Left kidney (tissue), 2 donors: ENCODE data around the gene ATXN2L. TPM values are rescaled to one million over a fixed set of nuclear protein-coding genes. Genes with fewer than 3 reads are reported as not detected.
"Not testable (repeated sequence)": the region's sequence is repeated elsewhere in the genome, so short reads cannot be mapped to it uniquely, and the experiment has no call there.

Source experiments
- DNase-seq: peaks from one replicate; pipeline ENCODE4 v3.0.0-alpha.2; 2013
- polyA plus RNA-seq: library from polyadenylated mRNA; unstranded; fragments of 120-200 nt; gene quantifications from one replicate; pipeline ENCODE4 v1.2.1, GENCODE V29; 2013; ENCODE audit not compliant: insufficient read length

ATXN2L gene
- polyA plus RNA-seq, 1 donor, result 108 TPM

GRCh38 chr16:28836761-28837064 is 13.9 kb downstream of the ATXN2L start:
- no peak for DNase-seq

GRCh38 chr16:28837672-28838557 is 15.1 kb downstream of the ATXN2L start:
- DNase-seq, result no peak

GRCh38 chr16:28838558-28838918 is 15.7 kb downstream of the ATXN2L start:
- DNase-seq, result no peak

- no peak for DNase-seq
These were observed 16.3 kb downstream of the ATXN2L start for GRCh38 chr16:28839004-28839639.

GRCh38 chr16:28839899-28840298 is 17.1 kb downstream of the ATXN2L start:
- no peak for DNase-seq

GRCh38 chr16:28842696-28843095 is 19.9 kb downstream of the ATXN2L start:
- no peak for DNase-seq

- DNase-seq, result no peak
These were observed 21.0 kb downstream of the ATXN2L start for GRCh38 chr16:28843766-28844165.

- no peak for DNase-seq
These were observed 21.6 kb downstream of the ATXN2L start for GRCh38 chr16:28844226-28844885.

- DNase-seq, result peak; percentile 3
These were observed 22.5 kb downstream of the ATXN2L start for GRCh38 chr16:28845293-28845692.

- DNase-seq, result no peak
These were observed 22.9 kb downstream of the ATXN2L start for GRCh38 chr16:28845761-28846079.

- DNase-seq, result peak; percentile 98
These were observed 23.5 kb downstream of the ATXN2L start, which contains the start of gene TUFM for GRCh38 chr16:28846080-28846932. Gene TUFM (minus strand): TSS chr16:28846348. CDS start chr16:28846269, 79 bp downstream.

GRCh38 chr16:28846933-28847273 is 24.1 kb downstream of the ATXN2L start:
- DNase-seq, result peak; percentile 3

- DNase-seq, result no peak
These were observed 35.6 kb downstream of the ATXN2L start for GRCh38 chr16:28858421-28858820.

GRCh38 chr16:28859326-28859725 is 36.5 kb downstream of the ATXN2L start:
- DNase-seq, result no peak

GRCh38 chr16:28863929-28864793 is 41.4 kb downstream of the ATXN2L start:
- DNase-seq, result no peak

- DNase-seq, result no peak
These were observed 42.3 kb downstream of the ATXN2L start for GRCh38 chr16:28865001-28865688.

- no peak for DNase-seq
These were observed 43.1 kb downstream of the ATXN2L start for GRCh38 chr16:28865722-28866453.

- no peak for DNase-seq
These were observed 43.6 kb downstream of the ATXN2L start for GRCh38 chr16:28866454-28866804.

GRCh38 chr16:28867241-28867640 is 44.4 kb downstream of the ATXN2L start:
- DNase-seq, result no peak

- not testable (repeated sequence) for DNase-seq
These were observed 44.8 kb downstream of the ATXN2L start for GRCh38 chr16:28867646-28868045.
